ENCODE measurements around the gene DCXR. TPM values are rescaled to one million over a fixed set of nuclear protein-coding genes. Genes with fewer than 3 reads are reported as not detected.

The DCXR gene
- total and polyA plus RNA-seq, 2 of the 13 experiments (the other 11 are each of a cell fraction or from before 2014, with no cell fraction given) = 287 to 311 TPM

DNA sequence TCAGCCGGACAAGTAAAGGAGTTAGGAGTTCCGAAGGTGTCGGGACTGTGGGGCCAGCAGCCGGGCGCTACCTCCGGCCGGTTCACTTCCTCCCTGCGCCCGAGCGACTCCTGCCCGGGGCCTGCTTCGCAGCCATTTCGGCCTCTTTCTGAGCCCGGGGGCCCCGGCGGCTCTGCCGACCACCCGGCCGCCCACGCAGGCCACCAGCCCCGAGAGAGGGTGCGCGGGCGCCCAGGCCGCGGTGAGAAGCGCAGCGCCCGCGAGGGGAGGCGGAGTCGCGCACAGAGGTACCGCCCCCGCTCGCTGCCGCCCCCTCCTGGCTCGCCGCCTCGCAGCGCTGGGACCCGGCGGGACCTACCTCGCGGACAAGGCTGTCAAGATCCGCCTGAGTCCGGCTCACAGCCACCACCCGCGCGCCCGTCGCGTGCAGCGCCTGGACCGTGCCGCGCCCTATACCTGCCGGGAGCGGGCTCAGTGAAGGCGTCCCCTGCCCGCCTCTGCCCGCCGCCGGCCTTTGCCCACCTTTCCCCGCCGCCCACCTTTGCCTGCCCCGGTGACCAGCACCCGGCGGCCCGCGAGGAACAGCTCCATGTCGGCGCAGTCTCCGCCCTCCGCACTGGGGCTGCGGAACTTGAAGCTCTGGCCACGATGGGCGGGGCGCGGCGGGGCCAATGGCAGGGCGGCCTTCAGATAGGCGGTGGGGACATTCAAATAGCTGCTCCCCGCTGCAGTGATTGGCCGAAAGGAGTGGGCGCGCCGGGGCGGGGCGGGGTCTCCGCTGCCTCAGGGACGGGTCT is at the start of gene DCXR (continued):
- peak; percentile 82; the same call in 1 of the 2 replicates for TF ChIP-seq NR2C2 (CRISPR knock-in tag; IDR thresholded peaks at IDR 0.05; ENCODE audit: borderline replicate concordance)
- TF ChIP-seq ZNF20 (CRISPR knock-in tag; IDR thresholded peaks at IDR 0.05) = no peak
- peak; percentile 61; the same call in 1 of the 2 replicates for TF ChIP-seq ZNF788 (CRISPR knock-in tag; IDR thresholded peaks at IDR 0.05; ENCODE audit: borderline replicate concordance)
- 0 out of 2 replicates have a peak, but pooled peaks have one; percentile 77 for TF ChIP-seq SMAD1 (CRISPR knock-in tag; IDR thresholded peaks at IDR 0.05; ENCODE audit: borderline replicate concordance, low read depth)
- TF ChIP-seq, protein P1, sequence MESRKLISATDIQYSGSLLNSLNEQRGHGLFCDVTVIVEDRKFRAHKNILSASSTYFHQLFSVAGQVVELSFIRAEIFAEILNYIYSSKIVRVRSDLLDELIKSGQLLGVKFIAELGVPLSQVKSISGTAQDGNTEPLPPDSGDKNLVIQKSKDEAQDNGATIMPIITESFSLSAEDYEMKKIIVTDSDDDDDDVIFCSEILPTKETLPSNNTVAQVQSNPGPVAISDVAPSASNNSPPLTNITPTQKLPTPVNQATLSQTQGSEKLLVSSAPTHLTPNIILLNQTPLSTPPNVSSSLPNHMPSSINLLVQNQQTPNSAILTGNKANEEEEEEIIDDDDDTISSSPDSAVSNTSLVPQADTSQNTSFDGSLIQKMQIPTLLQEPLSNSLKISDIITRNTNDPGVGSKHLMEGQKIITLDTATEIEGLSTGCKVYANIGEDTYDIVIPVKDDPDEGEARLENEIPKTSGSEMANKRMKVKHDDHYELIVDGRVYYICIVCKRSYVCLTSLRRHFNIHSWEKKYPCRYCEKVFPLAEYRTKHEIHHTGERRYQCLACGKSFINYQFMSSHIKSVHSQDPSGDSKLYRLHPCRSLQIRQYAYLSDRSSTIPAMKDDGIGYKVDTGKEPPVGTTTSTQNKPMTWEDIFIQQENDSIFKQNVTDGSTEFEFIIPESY (CRISPR knock-in tag; IDR thresholded peaks at IDR 0.05) = peak; percentile 87
- TF ChIP-seq, protein P2, sequence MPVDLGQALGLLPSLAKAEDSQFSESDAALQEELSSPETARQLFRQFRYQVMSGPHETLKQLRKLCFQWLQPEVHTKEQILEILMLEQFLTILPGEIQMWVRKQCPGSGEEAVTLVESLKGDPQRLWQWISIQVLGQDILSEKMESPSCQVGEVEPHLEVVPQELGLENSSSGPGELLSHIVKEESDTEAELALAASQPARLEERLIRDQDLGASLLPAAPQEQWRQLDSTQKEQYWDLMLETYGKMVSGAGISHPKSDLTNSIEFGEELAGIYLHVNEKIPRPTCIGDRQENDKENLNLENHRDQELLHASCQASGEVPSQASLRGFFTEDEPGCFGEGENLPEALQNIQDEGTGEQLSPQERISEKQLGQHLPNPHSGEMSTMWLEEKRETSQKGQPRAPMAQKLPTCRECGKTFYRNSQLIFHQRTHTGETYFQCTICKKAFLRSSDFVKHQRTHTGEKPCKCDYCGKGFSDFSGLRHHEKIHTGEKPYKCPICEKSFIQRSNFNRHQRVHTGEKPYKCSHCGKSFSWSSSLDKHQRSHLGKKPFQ (CRISPR knock-in tag; IDR thresholded peaks at IDR 0.05; ENCODE audit: insufficient replicate concordance) = peak; percentile 47
- 0 out of 2 replicates have a peak, but pooled peaks have one; percentile 58 for TF ChIP-seq RFXANK (CRISPR knock-in tag; IDR thresholded peaks at IDR 0.05)
- TF ChIP-seq STAT5B (CRISPR knock-in tag; IDR thresholded peaks at IDR 0.05) = 0 out of 2 replicates have a peak, but pooled peaks have one; percentile 32
- TF ChIP-seq, protein P3, sequence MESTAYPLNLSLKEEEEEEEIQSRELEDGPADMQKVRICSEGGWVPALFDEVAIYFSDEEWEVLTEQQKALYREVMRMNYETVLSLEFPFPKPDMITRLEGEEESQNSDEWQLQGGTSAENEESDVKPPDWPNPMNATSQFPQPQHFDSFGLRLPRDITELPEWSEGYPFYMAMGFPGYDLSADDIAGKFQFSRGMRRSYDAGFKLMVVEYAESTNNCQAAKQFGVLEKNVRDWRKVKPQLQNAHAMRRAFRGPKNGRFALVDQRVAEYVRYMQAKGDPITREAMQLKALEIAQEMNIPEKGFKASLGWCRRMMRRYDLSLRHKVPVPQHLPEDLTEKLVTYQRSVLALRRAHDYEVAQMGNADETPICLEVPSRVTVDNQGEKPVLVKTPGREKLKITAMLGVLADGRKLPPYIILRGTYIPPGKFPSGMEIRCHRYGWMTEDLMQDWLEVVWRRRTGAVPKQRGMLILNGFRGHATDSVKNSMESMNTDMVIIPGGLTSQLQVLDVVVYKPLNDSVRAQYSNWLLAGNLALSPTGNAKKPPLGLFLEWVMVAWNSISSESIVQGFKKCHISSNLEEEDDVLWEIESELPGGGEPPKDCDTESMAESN (CRISPR knock-in tag; conservative IDR thresholded peaks at IDR 0.05) = peak; percentile 93; the same call in 1 of the 2 replicates
- TF ChIP-seq, protein P4, sequence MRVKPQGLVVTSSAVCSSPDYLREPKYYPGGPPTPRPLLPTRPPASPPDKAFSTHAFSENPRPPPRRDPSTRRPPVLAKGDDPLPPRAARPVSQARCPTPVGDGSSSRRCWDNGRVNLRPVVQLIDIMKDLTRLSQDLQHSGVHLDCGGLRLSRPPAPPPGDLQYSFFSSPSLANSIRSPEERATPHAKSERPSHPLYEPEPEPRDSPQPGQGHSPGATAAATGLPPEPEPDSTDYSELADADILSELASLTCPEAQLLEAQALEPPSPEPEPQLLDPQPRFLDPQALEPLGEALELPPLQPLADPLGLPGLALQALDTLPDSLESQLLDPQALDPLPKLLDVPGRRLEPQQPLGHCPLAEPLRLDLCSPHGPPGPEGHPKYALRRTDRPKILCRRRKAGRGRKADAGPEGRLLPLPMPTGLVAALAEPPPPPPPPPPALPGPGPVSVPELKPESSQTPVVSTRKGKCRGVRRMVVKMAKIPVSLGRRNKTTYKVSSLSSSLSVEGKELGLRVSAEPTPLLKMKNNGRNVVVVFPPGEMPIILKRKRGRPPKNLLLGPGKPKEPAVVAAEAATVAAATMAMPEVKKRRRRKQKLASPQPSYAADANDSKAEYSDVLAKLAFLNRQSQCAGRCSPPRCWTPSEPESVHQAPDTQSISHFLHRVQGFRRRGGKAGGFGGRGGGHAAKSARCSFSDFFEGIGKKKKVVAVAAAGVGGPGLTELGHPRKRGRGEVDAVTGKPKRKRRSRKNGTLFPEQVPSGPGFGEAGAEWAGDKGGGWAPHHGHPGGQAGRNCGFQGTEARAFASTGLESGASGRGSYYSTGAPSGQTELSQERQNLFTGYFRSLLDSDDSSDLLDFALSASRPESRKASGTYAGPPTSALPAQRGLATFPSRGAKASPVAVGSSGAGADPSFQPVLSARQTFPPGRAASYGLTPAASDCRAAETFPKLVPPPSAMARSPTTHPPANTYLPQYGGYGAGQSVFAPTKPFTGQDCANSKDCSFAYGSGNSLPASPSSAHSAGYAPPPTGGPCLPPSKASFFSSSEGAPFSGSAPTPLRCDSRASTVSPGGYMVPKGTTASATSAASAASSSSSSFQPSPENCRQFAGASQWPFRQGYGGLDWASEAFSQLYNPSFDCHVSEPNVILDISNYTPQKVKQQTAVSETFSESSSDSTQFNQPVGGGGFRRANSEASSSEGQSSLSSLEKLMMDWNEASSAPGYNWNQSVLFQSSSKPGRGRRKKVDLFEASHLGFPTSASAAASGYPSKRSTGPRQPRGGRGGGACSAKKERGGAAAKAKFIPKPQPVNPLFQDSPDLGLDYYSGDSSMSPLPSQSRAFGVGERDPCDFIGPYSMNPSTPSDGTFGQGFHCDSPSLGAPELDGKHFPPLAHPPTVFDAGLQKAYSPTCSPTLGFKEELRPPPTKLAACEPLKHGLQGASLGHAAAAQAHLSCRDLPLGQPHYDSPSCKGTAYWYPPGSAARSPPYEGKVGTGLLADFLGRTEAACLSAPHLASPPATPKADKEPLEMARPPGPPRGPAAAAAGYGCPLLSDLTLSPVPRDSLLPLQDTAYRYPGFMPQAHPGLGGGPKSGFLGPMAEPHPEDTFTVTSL (CRISPR knock-in tag; IDR thresholded peaks at IDR 0.05; ENCODE audit: borderline replicate concordance) = no peak
- TF ChIP-seq GABPB1 (CRISPR knock-in tag; IDR thresholded peaks at IDR 0.05) = peak; percentile 84
- peak; percentile 85 for TF ChIP-seq ZNF274 (CRISPR knock-in tag; IDR thresholded peaks at IDR 0.05)
- TF ChIP-seq RNF2 (conservative IDR thresholded peaks at IDR 0.05; ENCODE audit: low read depth) = peak; percentile 88; the same call in 1 of the 2 replicates
- peak; percentile 94 for TF ChIP-seq SALL1 (CRISPR knock-in tag; IDR thresholded peaks at IDR 0.05)
- peak; percentile 96; the same call in 1 of the 2 replicates for TF ChIP-seq ZNF83 (CRISPR knock-in tag; IDR thresholded peaks at IDR 0.05; ENCODE audit: borderline replicate concordance)
- TF ChIP-seq SIN3B (IDR thresholded peaks at IDR 0.05; ENCODE audit: low read length) = peak; percentile 38; the same call in 1 of the 2 replicates
